GM21423 (cell line): ENCODE data around the gene FGR.

Experiments used
- ATAC-seq: cut with Tn5 transposase; IDR thresholded peaks from one replicate; pipeline ENCODE4 v1.9.1; 2021; ENCODE audit warnings: mild to moderate bottlenecking, moderate library complexity; ENCODE audit not compliant: unreplicated experiment

The FGR gene

DNA sequence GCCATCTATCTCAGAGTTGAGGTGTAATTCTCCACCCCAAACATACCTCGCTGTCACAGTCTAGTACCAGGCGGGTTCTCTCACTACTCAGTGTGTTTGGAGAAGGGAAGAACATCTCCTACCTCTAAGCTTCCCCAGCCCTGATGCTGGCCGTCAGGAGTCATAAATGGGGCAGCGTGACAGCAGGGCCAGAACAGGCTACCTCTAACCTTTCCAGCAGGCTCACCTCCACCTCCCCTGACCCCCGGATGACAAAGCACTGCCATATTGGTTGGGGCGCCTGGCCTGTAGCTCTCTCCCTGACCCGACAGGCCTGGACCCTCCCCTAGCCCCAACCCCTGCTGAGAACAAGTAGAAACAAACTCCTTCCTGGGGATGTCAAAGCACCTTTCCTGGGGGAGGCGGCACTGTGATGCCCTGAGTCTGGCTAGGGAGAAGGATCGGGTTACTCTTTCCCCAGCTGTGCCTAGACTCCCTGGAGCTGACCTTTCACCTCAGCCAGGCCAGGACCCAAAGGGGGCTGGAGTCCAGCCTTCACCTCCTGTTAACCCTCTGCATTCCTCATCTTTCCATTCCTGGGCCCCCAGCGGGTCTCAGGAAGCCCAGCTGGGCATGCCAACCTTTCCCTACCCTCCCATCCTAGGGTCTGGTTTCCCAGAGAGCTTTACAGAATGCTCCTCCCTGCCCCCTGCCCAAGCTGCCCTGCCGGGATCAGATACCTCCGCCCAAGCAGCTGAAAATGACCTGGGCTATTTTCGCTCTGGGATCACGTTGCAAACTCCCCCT, 65.3 kb downstream of the FGR start:
- no peak for ATAC-seq

GRCh38 chr1:27569088-27569460, 65.9 kb downstream of the FGR start:
- no peak for ATAC-seq

DNA sequence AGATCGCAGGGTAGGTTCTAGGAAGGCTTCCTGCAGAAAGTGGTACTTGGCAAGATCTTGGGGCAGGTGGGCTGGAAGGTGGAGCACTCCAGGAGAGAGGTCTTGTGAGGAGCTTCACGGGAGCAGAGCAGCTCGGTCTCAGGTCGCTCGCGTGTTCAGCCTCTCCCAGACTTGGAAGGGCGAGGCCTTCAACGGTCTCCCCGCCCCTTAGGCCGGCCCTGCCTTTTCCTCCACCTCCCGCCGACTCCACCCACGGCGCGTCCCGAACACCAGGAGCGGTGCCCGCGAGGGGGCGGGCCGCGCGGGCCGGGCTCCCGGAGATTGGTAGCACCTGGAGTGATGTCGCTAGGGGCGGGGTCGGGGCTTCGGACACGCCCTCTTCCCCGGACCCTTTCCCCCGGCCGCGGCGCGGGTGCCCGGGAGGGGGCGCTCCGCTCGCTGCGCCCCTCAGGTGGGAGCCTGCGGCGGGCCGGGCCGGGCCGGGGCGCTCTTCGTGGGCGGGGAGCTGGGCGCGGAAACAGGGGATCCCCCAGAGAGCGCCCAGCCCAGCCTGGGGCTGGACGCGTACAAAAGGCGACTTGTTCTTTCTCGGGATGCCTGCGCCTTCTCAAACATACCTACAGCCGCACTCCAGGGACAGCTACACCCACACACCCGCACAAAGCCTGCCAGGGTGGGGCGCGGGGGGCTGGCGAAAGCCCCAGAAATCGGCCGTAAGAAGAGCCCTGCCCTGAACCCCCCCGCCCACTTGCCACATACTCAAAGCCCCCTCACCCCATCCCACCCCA, 66.5 kb downstream of the FGR start:
- peak; percentile 91 for ATAC-seq

- ATAC-seq: no peak
Measured at GRCh38 chr1:27567971-27568299, 67.0 kb downstream of the FGR start.

GRCh38 chr1:27567146-27567526, 67.8 kb downstream of the FGR start:
- ATAC-seq: no peak

GRCh38 chr1:27566462-27567145, 68.4 kb downstream of the FGR start:
- ATAC-seq: no peak

DNA sequence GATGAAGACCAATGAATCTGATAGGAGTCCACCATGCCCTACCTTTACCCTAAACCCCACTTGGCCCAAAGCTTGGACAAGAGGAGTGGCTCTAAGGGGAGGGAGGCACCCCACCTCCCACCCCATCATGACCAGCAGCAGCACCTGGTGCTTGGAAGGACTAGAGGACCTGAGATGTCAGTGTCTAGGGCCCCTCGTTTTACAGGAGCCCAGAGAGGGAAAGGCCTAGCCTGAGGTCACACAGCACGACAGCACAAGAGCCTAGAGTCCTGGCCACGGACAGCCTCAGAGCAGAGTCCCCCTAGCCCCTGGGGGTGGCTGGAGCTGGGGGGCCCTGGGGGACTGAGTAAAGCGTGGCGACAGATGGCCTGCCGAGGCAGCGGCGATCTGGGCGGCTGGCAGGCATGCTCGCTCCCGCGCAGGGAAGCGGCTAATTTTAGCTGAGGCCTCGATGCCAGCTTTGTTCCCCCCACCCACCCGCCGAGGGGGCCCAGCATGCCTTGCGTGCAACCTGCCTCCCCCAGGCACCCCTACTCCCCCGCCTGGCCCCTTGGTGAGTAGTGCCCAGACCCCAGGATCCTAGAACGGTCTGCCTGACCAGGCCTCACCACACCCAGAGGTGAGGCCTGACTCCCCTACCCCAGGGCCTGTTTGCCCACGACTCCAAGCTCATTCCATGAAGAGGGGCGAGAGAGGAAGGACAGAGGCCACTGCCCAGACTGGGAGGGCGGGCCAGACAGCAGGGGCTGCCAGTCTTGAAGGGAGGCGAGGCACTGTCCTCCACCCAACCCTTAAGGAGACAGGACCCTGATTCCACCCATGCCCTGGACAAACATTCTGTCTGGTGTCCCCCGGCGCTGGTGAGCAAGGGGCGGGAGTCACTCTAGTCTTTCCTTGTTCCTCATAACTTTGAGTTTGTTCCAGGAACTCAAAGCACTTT, 70.0 kb downstream of the FGR start:
- no peak for ATAC-seq

DNA sequence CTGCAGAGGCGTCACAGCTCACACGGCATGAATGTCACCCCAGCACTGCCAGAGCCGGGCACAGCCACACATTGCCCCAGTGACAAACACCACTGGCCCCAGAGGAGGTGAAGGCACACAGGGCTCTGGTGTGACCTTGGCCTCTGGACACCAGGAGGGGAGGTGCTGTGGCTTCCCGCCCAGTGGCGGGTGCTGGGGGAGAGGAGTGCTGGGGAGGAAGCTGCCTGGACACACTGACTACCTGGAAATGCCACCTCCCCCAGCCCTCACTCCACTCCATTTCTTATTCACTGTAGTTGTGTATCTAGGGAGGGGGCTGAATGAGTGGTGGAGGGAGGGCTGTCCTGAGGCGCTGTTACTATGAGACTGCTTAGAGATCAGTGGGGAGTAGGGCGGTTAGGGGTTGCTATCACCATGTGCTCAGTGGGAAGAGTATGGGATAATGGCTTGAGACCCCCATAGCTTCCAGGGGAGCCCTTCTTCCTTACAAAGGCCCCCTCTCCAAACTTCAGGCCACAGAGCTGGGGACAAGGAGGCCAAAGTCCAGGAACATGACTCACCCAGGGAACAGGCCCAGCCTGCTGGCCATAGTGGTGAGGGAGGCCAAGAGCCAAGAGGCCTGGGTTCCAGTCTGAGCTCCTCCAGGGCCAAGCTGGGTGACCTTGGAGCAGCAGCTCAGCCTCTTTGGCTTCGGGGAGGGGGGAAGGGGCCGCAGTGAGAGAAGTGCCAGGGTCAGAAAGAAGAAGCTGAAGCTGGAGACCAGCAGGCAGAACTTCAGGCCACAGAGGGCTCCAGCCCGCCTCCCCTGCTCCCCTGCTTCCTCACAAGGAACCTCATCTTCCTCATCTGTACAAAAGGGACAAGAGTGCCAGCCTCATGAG, 71.2 kb downstream of the FGR start:
- ATAC-seq: no peak

GRCh38 chr1:27563341-27563590, 71.7 kb downstream of the FGR start:
- ATAC-seq: no peak

GRCh38 chr1:27562534-27563340, 72.2 kb downstream of the FGR start:
- ATAC-seq: no peak
